Fibroblast of skin of abdomen (primary cell): ENCODE data around the gene CENPO.

Experiments
- DNase-seq: peaks from one replicate; pipeline ENCODE4 v3.0.0-alpha.2; 2013

Gene CENPO

GRCh38 chr2:24824966-24825882 lies 32.0 kb downstream of the CENPO start:
- no peak for DNase-seq

DNA sequence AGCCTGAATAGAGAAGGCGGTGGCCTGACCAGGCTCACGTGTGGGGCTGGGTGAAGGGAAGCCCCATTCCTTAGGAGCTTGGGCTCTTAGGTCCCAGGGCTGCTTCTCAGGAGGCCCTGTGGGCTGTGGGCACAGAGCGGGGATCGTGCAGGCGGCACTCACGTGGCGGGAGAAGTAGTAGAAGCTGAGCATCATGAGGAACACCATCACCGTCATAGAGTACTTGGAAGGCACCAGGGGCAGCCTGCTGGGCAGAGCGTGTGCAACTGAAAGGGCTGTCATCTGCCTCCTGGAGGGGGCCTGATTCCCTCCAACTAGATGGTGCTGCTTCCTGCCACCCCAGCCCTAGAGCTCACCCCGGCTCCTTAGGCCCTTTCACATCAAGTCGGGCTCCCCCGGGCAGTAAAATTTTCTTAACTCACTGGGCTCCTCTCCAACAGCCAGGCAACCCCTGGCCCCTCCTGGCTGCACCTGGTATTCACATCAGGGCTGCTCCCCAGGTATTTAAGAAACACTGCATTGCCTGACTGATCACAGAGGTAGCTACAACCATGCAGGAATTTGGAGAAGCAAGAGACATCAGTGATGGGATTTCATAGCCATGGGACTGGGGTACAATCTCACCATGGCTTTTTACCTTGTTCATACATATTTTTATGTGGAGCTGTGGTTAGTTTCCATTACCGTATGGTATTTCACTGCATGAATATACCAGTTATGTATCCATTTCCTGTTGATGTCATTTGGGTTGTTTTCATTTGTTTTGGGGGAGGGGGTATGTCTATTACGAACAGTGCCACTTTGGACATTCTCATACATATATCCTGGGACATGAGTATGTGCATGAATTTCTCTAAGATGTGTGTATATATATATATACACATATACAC lies 32.9 kb downstream of the CENPO start:
- DNase-seq: peak; percentile 12

DNA sequence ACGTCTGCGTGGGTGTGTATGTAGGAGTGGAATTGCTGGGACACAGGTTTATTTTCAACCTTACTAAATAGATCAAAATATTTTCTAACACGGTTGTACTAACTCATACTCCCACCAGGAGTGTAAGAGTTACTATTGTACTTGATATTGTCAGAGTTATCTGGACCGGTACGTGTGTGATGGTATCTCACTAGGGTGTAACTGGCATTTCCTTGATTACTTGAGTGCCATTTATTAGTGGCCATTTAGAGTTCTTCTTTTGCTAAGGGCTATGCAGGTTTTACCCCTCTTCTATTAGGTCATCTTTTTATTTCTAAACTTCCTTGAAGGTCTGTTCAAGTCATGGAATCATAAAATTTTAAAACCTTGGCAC lies 33.5 kb downstream of the CENPO start:
- DNase-seq: no peak

GRCh38 chr2:24827321-24828237 lies 34.4 kb downstream of the CENPO start:
- peak; percentile 82 for DNase-seq

DNA sequence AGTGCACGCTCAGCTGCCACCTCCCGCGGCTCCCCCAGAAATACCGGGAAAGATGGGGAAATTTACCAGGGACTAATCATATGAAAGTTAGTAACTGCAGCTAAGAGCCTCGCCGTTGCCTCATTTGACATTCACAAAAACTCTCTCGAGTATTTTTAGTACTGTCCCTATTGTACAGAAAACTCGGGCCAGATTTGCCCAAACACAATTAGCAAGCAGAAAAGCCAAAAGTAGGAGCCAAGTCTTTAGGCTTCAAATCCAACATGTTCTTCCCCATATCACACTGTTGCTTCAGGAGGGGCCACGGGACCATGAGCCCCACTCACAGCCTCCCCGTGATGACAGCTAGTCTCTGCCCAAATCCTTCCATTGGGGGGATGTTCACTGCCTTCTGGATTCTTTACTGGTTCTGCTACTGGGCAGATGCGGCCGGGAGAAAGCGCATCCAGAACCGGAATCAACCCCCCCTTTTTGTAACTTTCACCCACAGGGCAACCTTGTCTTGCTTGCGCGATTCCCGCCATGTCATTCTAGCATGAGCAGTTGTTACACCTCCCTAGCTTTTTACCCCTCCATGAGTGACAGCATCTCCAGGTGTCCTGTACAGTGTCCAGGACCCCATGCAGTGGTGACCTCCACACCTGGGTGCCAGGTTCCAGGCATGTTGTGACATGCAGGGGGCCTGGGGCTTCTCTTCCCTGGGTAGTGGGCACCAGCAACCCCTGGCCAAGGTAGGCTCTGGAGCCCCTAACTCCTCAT lies 35.2 kb downstream of the CENPO start:
- no peak for DNase-seq

- DNase-seq: peak; percentile 35
Measured at GRCh38 chr2:24830351-24830750, 37.1 kb downstream of the CENPO start.

DNA sequence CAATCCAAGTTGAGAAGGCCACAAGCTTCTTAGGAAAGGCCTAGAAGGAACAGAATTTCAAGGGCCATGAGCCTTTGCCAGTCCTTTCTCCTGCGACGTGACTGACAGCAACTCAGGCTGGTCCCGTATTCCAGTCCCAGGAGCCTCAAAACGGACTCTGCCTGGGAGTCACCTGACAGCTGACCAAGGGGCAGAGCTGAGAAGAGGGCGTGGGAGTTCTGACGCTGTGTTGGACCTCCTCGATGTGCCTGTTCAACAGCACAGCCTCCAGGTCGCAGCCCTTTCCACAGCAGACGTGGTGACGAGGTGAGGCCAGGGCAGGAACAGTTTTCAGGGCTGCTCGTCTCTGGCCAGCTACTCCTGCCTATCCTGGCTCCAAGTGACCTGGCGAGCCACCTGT lies 37.6 kb downstream of the CENPO start:
- no peak for DNase-seq

GRCh38 chr2:24831221-24832072 lies 38.2 kb downstream of the CENPO start:
- DNase-seq: no peak

- DNase-seq: no peak
Measured at GRCh38 chr2:24832073-24832461, 38.8 kb downstream of the CENPO start.

DNA sequence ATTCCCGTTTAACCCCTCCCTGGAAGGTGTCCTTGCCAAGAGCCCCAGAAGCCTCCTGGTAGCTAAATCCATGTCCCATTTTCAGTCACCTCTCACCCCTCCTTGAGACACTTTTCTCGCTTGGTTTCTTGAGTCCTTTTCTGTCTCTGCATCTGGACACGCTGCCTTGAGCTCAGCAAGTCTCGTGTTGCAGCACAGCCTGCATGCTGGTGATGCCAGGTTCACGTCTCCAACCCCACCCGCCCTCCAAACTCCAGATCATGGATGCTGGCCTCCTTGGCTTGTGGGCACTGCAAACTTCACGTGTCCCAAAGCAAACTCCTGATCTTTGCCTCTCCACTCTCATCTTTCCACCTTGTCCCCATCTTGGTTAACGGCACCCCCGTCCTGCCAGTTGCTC lies 39.3 kb downstream of the CENPO start:
- no peak for DNase-seq

DNA sequence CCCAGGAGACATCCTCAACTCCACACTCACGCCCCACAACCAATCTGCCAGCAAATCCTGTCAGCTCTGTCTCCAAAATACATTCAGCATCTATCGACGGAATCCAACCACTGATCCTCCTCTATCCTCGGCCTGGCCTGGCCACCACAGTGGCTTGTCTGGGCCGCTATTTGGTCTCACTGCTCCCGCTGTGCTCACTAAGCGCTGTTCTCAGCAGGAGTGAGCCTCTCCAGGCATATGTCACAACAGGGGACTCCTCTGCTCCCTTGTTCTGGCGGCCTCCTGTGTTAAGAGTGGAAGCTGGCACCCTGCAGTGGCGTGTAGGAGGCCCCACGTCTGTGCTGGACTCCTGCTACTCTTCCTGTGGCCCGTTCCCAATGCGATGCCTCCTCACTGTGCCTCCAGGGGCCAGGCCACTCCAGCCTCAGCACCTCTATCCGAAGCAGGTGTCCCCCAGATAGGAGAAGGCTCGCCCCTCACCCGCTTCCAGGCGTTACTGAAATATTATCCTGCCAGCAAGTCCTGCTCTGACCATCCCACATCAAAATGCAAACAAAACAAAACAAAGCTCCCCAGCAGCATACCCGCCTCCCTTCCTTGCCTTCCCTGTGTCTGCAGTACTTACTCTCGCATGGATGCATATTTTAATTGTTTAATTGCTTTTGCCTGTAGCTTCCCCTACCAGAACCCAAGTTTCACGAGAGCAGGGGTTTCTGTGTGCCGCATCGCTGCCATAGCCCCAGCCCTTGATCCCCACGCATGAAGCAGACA lies 39.9 kb downstream of the CENPO start:
- DNase-seq: no peak

- DNase-seq: no peak
Measured at GRCh38 chr2:24833821-24834732, 40.9 kb downstream of the CENPO start.

- DNase-seq: no peak
Measured at GRCh38 chr2:24834733-24835395, 41.6 kb downstream of the CENPO start.

DNA sequence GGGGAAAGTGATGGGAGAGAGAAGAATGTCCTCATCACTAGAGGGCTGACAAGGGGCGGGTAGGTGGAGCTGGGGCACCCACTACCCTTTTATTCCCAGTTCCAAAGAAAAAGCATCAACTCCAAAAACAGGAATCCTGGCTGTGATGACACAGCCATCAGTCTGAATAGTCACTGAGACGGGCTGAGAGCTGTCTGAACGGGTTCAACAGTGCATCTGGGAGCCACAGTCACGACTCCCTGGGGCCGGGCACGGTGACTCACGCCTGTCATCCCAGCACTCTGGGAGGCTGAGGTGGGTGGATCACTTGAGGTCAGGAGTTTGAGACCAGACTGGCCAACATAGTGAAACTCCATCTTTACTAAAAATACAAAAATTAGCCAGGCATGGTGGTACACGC lies 42.2 kb downstream of the CENPO start:
- peak; percentile 39 for DNase-seq

GRCh38 chr2:24836206-24836605 lies 43.0 kb downstream of the CENPO start:
- no peak for DNase-seq

DNA sequence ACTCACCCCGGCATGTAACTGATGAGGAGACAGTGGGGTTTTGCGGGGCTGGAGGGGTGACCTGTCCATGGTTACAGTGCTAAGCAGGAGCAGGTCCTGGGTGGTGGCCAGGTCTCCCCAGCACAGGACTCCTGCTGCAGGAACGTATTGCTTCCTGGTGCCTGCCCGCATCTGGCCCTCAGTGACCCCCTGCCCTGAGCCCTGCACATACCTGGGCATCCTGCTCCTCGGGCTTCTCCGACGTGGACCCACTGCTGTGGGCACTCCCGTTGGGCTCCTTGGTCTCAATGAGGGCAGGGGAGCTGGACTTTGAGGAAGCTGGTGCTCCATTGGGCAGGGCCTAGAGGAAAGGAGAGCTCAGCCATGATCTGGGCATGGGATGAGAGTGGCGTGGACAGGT lies 43.5 kb downstream of the CENPO start:
- DNase-seq: no peak

DNA sequence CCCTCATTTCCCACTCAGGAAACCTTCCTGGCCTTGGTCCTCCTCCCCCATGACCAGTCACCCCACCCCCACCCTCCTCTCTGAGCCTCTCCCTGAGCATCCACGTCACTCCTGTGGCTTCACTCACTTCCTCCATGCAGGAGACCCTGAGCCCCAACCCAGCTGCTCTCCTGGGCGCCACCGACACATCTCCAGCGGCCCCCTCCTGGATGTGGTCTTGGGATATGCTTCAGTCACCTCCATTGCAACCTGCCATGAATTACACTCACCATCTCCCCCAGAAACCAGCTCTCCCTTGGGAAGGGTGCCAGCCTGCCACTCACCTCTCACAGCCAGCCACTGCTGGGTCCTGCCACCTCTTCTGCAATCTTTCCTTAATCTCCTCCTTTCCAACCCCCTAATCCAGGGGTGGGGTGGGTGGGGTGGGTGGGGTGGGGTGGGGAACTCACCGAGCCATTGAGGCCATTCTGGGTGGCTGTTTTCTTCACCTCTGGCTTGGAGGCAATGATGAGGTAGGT lies 44.8 kb downstream of the CENPO start:
- no peak for DNase-seq

DNA sequence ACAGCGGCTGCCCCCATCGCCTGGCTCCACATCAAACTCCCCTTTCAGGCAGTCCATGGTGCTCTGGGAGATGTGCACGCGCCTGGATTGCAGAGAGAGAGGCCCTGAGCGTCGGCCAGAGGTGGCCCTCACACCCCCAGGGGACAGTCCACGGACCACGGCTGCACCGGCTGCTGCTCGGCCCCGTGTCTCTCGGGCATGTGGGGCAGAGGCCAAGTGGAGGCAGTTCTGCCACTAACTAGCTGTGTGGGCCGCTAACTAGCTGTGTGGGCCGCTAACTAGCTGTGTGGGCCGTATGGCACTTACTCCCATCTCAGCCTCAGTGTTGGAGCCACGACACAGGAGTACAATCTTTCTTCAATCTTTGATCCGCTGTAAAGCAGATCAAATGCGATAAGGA lies 45.3 kb downstream of the CENPO start:
- DNase-seq: no peak
